Lower leg skin (tissue), 3 donors: ENCODE measurements around the gene LILRA6.

Source experiments
- CTCF ChIP-seq, 3 donors: fragments of 450-650 bp; IDR thresholded peaks; one replicate each; pipeline ENCODE4 v1.5.1; 2016; ENCODE audit warnings: antibody characterized with exemption in 3 of 3, mild to moderate bottlenecking in 3 of 3, moderate library complexity in 2 of 3
- POLR2A ChIP-seq, 2 donors: fragments of 450-650 bp; IDR thresholded peaks; one replicate each; pipeline ENCODE4 v1.6.1; 2016 to 2017; ENCODE audit warnings: antibody characterized with exemption in 2 of 2, mild to moderate bottlenecking in 1 of 2, moderate library complexity in 1 of 2

GRCh38 chr19:54262066-54262465 lies 19.5 kb upstream of the LILRA6 start:
- no peak for TF ChIP-seq CTCF (IDR thresholded peaks at IDR 0.05)
- no peak for TF ChIP-seq POLR2A (IDR thresholded peaks at IDR 0.05)
